ENCODE measurements around the gene BRINP2. TPM values are rescaled to one million over a fixed set of nuclear protein-coding genes. Genes with fewer than 3 reads are reported as not detected.

Gene BRINP2
- total and polyA plus RNA-seq, 2 of the 8 experiments (the other 6 are each of a cell fraction or from before 2014, with no cell fraction given), result 0.39 to 0.42 TPM

GRCh38 chr1:177174921-177175634, 4.3 kb downstream of the BRINP2 start (continued):
- TF ChIP-seq, protein P1, sequence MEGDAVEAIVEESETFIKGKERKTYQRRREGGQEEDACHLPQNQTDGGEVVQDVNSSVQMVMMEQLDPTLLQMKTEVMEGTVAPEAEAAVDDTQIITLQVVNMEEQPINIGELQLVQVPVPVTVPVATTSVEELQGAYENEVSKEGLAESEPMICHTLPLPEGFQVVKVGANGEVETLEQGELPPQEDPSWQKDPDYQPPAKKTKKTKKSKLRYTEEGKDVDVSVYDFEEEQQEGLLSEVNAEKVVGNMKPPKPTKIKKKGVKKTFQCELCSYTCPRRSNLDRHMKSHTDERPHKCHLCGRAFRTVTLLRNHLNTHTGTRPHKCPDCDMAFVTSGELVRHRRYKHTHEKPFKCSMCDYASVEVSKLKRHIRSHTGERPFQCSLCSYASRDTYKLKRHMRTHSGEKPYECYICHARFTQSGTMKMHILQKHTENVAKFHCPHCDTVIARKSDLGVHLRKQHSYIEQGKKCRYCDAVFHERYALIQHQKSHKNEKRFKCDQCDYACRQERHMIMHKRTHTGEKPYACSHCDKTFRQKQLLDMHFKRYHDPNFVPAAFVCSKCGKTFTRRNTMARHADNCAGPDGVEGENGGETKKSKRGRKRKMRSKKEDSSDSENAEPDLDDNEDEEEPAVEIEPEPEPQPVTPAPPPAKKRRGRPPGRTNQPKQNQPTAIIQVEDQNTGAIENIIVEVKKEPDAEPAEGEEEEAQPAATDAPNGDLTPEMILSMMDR (IDR thresholded peaks at IDR 0.05; ENCODE audit: control extremely low read depth in 1 of 3, insufficient read depth in 1 of 3, low read depth in 1 of 3, low read length in 3 of 3), result no peak
- no peak for TF ChIP-seq SP4 (IDR thresholded peaks at IDR 0.05; ENCODE audit: low read length)
- TF ChIP-seq JUN (IDR thresholded peaks at IDR 0.05; ENCODE audit: low read depth, low read length), result no peak

Data from H1 (cell line).